Lower leg skin (tissue), 3 donors: Measurements from ENCODE around the gene LMCD1.

Experiments used
- POLR2A ChIP-seq, 2 donors: fragments of 450-650 bp; IDR thresholded peaks; one replicate each; pipeline ENCODE4 v1.6.1; 2016 to 2017; ENCODE audit warnings: antibody characterized with exemption in 2 of 2, mild to moderate bottlenecking in 1 of 2, moderate library complexity in 1 of 2
- TF ChIP-seq, protein P1 (sequence below), 3 donors: fragments of 450-650 bp; IDR thresholded peaks; one replicate each; pipeline ENCODE4 v1.5.1; 2016; ENCODE audit warnings: antibody characterized with exemption in 3 of 3, mild to moderate bottlenecking in 3 of 3, moderate library complexity in 2 of 3

DNA sequence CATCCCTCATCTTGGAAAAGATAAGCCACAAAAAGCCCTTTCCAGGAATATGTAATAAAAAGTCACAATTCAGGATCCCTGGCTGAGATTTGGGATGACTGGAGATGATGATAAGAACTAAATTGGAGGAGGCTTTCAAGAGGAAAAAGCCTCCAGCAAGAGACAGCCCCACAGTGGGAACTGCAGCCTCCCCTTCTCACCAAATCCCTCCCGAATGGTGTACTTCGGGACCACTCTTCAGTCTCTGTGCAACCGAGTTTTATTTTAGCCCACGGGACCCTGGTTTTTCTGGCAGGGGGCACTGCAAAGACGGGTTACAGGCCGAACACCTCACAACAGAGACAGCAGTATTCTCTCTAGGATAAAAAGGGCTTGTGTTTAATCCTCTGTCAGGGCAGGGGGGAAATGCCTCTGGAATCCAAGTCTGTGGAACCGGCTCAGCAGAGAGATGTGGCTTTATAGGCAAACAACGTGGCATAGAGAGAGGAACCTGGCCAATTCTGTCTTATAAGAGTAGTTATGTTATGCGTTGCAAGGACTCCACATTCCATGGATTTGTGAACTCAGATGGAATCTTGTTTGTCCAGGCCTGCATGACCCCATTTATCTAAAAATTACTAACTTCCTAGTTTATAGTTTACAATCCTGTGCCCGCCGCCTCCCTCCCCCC is 1.2 kb upstream of the LMCD1 start:
- TF ChIP-seq, protein P1, sequence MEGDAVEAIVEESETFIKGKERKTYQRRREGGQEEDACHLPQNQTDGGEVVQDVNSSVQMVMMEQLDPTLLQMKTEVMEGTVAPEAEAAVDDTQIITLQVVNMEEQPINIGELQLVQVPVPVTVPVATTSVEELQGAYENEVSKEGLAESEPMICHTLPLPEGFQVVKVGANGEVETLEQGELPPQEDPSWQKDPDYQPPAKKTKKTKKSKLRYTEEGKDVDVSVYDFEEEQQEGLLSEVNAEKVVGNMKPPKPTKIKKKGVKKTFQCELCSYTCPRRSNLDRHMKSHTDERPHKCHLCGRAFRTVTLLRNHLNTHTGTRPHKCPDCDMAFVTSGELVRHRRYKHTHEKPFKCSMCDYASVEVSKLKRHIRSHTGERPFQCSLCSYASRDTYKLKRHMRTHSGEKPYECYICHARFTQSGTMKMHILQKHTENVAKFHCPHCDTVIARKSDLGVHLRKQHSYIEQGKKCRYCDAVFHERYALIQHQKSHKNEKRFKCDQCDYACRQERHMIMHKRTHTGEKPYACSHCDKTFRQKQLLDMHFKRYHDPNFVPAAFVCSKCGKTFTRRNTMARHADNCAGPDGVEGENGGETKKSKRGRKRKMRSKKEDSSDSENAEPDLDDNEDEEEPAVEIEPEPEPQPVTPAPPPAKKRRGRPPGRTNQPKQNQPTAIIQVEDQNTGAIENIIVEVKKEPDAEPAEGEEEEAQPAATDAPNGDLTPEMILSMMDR (IDR thresholded peaks at IDR 0.05), result no peak
- no peak for TF ChIP-seq POLR2A (IDR thresholded peaks at IDR 0.05)
